Upper lobe of left lung (tissue), 6 donors: Measurements from ENCODE around the gene SEL1L2. TPM values are rescaled to one million over a fixed set of nuclear protein-coding genes. Genes with fewer than 3 reads are reported as not detected.

Experiments
- ATAC-seq, 2 donors: fragments of 200-7000 bp; cut with Tn5 transposase; one replicate each; pipeline ENCODE4 v1.9.1; 2022; ENCODE audit warnings: mild to moderate bottlenecking in 2 of 2, moderate library complexity in 2 of 2; ENCODE audit not compliant: low FRiP score in 2 of 2
- DNase-seq, 2 donors: peaks; one replicate each; pipeline ENCODE4 v3.0.0-alpha.2; 2019 to 2020
- H3K27ac ChIP-seq, 4 donors: fragments of 200-600 bp; sonication (generic); one replicate each; pipeline ENCODE4 v1.5.1; 2016 to 2019
- H3K27me3 ChIP-seq, 4 donors: fragments of 200-600 bp; sonication (generic); one replicate each; pipeline ENCODE4 v1.5.1; 2017 to 2019
- H3K36me3 ChIP-seq, 4 donors: fragments of 200-600 bp; sonication (generic); one replicate each; pipeline ENCODE4 v1.5.1; 2016 to 2019
- H3K4me1 ChIP-seq, 4 donors: fragments of 200-600 bp; sonication (generic); one replicate each; pipeline ENCODE4 v1.5.1; 2018 to 2019
- H3K4me3 ChIP-seq, 4 donors: fragments of 200-600 bp; sonication (generic); one replicate each; pipeline ENCODE4 v1.5.1; 2017 to 2019; ENCODE audit warnings: mild to moderate bottlenecking in 2 of 4, moderate library complexity in 1 of 4
- H3K9me3 ChIP-seq, 4 donors: fragments of 200-600 bp; sonication (generic); one replicate each; pipeline ENCODE4 v1.5.1; 2018 to 2019
- CTCF ChIP-seq, 6 experiments: fragments of 450-650 bp in 4 of 6; fragments of 200-600 bp in 2 of 6; sonication (generic) in 2 of 6; IDR thresholded peaks; one replicate each; pipeline ENCODE4 v1.5.1; 2016 to 2019; ENCODE audit warnings: antibody characterized with exemption in 6 of 6
- EP300 ChIP-seq, 4 donors: sonication (generic); formaldehyde crosslinking; IDR thresholded peaks; one replicate each; pipeline ENCODE4 v1.5.1; 2017; ENCODE audit warnings: antibody characterized with exemption in 4 of 4, control low read depth in 2 of 4
- POLR2A ChIP-seq, 4 donors: fragments of 450-650 bp; IDR thresholded peaks; one replicate each; pipeline ENCODE4 v1.5.1; 2016 to 2017; ENCODE audit warnings: antibody characterized with exemption in 4 of 4, mild to moderate bottlenecking in 2 of 4
- POLR2AphosphoS5 ChIP-seq, 2 donors: sonication (generic); formaldehyde crosslinking; IDR thresholded peaks; one replicate each; pipeline ENCODE4 v1.5.1; 2017; ENCODE audit warnings: antibody characterized with exemption in 2 of 2
- WGBS, 2 donors: methylation state at CpG; one replicate each; pipeline ENCODE4 v1.1.5; 2017 to 2018; 5-methylcytosine and 5-hydroxymethylcytosine counted together
- total RNA-seq, 6 donors: library from RNA; depleted of rRNA in 4 of 6; stranded (reverse); fragments of >200 nt in 4 of 6; gene quantifications; one replicate each; pipeline versions ENCODE4 v1.1.0 to v1.2.1, GENCODE V29; 2016 to 2021
- donor health status: DM: no; HTN: no; CAD: no; lungs with moderate emphysema.
- donor health status: DM: no; HTN: yes; CAD: no; lungs with severe emphysema.

Gene SEL1L2
- total RNA-seq, 6 donors from 2014 or later: 0.47 TPM; not detected in 5

- ATAC-seq (no peak), DNase-seq (no peak)
- Histone ChIP-seq H3K4me1 (no peaks in the 10 kb centered on the region), H3K27ac (no peak overlapping the region), H3K27me3 (no peaks in the 10 kb centered on the region), H3K36me3 (no peaks in the 10 kb centered on the region), H3K9me3 (no peaks in the 10 kb centered on the region), H3K4me3 (no peak overlapping the region)
- 53 to 62% methylated on average over 2 of the region's 2 CpGs for WGBS, 2 donors
- TF ChIP-seq CTCF (IDR thresholded peaks at IDR 0.05) (no peak), POLR2A (IDR thresholded peaks at IDR 0.05) (no peak), POLR2AphosphoS5 (IDR thresholded peaks at IDR 0.05) (no peak), EP300 (IDR thresholded peaks at IDR 0.05) (no peak)
These were observed 63.2 kb downstream of the SEL1L2 start for GRCh38 chr20:13927171-13927570.

GRCh38 chr20:13922241-13922640 lies 68.2 kb downstream of the SEL1L2 start:
- Histone ChIP-seq H3K27ac (no peak overlapping the region), H3K9me3 (no peaks in the 10 kb centered on the region), H3K36me3 (no peaks in the 10 kb centered on the region), H3K27me3 (no peaks in the 10 kb centered on the region), H3K4me3 (no peak overlapping the region), H3K4me1 (no peaks in the 10 kb centered on the region)
- TF ChIP-seq POLR2AphosphoS5 (IDR thresholded peaks at IDR 0.05) (no peak), CTCF (IDR thresholded peaks at IDR 0.05) (no peak), POLR2A (IDR thresholded peaks at IDR 0.05) (no peak), EP300 (IDR thresholded peaks at IDR 0.05) (no peak)
- DNase-seq: no peak
- 68 to 76% methylated on average over 5 of the region's 5 CpGs for WGBS, 2 donors
- ATAC-seq: no peak

- no peak overlapping the region for H3K4me3 ChIP-seq
- no peak overlapping the region for H3K27ac ChIP-seq
- no peak for ATAC-seq
- no peaks in the 10 kb centered on the region for H3K36me3 ChIP-seq
- no peak for TF ChIP-seq POLR2A (IDR thresholded peaks at IDR 0.05)
- no peak for TF ChIP-seq EP300 (IDR thresholded peaks at IDR 0.05)
- TF ChIP-seq CTCF (IDR thresholded peaks at IDR 0.05): no peak
- no peak for TF ChIP-seq POLR2AphosphoS5 (IDR thresholded peaks at IDR 0.05)
- no peaks in the 10 kb centered on the region for H3K4me1 ChIP-seq
- no peaks in the 10 kb centered on the region for H3K27me3 ChIP-seq
- 45 to 61% methylated on average over 2 to 3 of the region's 3 CpGs for WGBS, 2 donors
- DNase-seq: no peak
- no peaks in the 10 kb centered on the region for H3K9me3 ChIP-seq
These were observed 75.1 kb downstream of the SEL1L2 start for GRCh38 chr20:13915284-13915683.

- no peak for DNase-seq
These were observed 76.8 kb downstream of the SEL1L2 start for GRCh38 chr20:13913572-13913971.

More at GRCh38 chr20:13913572-13913971, 76.8 kb downstream of the SEL1L2 start:
- no peak overlapping the region for H3K27ac ChIP-seq
- no peak for TF ChIP-seq POLR2AphosphoS5 (IDR thresholded peaks at IDR 0.05)
- no peak for TF ChIP-seq POLR2A (IDR thresholded peaks at IDR 0.05)
- TF ChIP-seq EP300 (IDR thresholded peaks at IDR 0.05): no peak
- TF ChIP-seq CTCF (IDR thresholded peaks at IDR 0.05): no peak
- H3K36me3 ChIP-seq: no peaks in the 10 kb centered on the region
- no peak overlapping the region for H3K4me3 ChIP-seq
- no peaks in the 10 kb centered on the region for H3K4me1 ChIP-seq
- no peaks in the 10 kb centered on the region for H3K9me3 ChIP-seq
- no peak for ATAC-seq
- no peaks in the 10 kb centered on the region for H3K27me3 ChIP-seq
- WGBS, 2 donors: 75 to 76% methylated on average over 4 of the region's 4 CpGs
